ENCODE measurements around the gene C10orf90. TPM values are rescaled to one million over a fixed set of nuclear protein-coding genes. Genes with fewer than 3 reads are reported as not detected.

C10orf90 gene
- total RNA-seq, 4 donors from 2014 or later, result not detected

GRCh38 chr10:126705131-126705530 is 34.6 kb upstream of the C10orf90 start:
- no peak for DNase-seq
- Histone ChIP-seq H3K4me1 (no peaks in the 10 kb centered on the region), H3K9me3 (no peaks in the 10 kb centered on the region), H3K4me3 (no peak overlapping the region), H3K36me3 (no peaks in the 10 kb centered on the region), H3K27ac (no peak overlapping the region), H3K27me3 (no peaks in the 10 kb centered on the region)
- TF ChIP-seq, protein P1, sequence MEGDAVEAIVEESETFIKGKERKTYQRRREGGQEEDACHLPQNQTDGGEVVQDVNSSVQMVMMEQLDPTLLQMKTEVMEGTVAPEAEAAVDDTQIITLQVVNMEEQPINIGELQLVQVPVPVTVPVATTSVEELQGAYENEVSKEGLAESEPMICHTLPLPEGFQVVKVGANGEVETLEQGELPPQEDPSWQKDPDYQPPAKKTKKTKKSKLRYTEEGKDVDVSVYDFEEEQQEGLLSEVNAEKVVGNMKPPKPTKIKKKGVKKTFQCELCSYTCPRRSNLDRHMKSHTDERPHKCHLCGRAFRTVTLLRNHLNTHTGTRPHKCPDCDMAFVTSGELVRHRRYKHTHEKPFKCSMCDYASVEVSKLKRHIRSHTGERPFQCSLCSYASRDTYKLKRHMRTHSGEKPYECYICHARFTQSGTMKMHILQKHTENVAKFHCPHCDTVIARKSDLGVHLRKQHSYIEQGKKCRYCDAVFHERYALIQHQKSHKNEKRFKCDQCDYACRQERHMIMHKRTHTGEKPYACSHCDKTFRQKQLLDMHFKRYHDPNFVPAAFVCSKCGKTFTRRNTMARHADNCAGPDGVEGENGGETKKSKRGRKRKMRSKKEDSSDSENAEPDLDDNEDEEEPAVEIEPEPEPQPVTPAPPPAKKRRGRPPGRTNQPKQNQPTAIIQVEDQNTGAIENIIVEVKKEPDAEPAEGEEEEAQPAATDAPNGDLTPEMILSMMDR (IDR thresholded peaks at IDR 0.05), result no peak
- TF ChIP-seq POLR2A (IDR thresholded peaks at IDR 0.05), result no peak

- Histone ChIP-seq H3K36me3 (no peaks in the 10 kb centered on the region), H3K4me1 (no peaks in the 10 kb centered on the region), H3K27me3 (no peaks in the 10 kb centered on the region), H3K4me3 (no peak overlapping the region), H3K9me3 (no peaks in the 10 kb centered on the region), H3K27ac (no peak overlapping the region)
- no peak for DNase-seq
- TF ChIP-seq, protein P1 (IDR thresholded peaks at IDR 0.05), result no peak
- no peak for TF ChIP-seq POLR2A (IDR thresholded peaks at IDR 0.05)
These were observed 34.2 kb upstream of the C10orf90 start for GRCh38 chr10:126704649-126705048.

DNA sequence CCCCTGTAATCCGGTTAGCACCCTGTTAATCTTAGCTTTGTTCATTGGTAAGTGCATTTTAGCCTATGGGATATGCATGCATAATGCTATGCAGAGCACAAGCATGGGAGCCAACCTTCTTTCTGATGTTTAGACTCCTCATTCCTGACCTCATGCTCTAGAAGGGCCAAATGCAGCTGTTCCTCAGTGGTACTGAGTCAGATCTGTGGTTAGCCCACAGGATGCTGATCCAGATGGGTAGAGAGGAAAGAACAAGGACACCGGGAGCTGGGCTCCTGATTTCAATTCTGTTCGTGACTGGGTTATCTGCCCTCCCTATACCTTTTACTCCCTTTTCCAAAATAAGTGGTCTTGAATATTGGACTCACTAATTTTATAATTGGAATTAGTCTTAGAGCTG is 31.7 kb upstream of the C10orf90 start:
- Histone ChIP-seq H3K4me3 (no peak overlapping the region), H3K9me3 (no peaks in the 10 kb centered on the region), H3K27ac (no peak overlapping the region), H3K36me3 (no peaks in the 10 kb centered on the region), H3K4me1 (no peaks in the 10 kb centered on the region), H3K27me3 (no peaks in the 10 kb centered on the region)
- TF ChIP-seq, protein P1 (IDR thresholded peaks at IDR 0.05), result no peak
- TF ChIP-seq POLR2A (IDR thresholded peaks at IDR 0.05), result no peak
- no peak for DNase-seq

DNA sequence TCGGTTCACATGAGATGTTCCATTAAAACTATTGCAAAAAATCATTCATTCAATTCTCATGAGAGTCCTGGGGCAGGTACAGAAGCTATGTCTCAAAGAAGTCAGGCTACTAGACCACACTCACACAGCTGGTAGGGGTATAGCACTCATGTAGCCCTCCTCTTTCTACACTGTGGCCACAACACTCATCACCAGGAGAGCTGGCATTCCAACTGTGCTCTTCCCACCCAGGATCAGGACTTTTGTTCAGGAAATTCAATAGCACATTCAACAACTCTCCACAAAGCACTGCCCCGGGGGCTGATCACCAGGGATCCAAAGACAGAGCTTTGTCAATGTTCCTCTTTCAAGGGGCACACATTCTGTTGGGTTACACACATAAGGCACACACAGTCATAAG is 31.0 kb upstream of the C10orf90 start:
- no peak for TF ChIP-seq POLR2A (IDR thresholded peaks at IDR 0.05)
- DNase-seq, result no peak
- H3K27me3 ChIP-seq, result no peaks in the 10 kb centered on the region
- no peak overlapping the region for H3K4me3 ChIP-seq
- no peaks in the 10 kb centered on the region for H3K4me1 ChIP-seq
- no peaks in the 10 kb centered on the region for H3K36me3 ChIP-seq
- no peak overlapping the region for H3K27ac ChIP-seq
- no peaks in the 10 kb centered on the region for H3K9me3 ChIP-seq

DNA sequence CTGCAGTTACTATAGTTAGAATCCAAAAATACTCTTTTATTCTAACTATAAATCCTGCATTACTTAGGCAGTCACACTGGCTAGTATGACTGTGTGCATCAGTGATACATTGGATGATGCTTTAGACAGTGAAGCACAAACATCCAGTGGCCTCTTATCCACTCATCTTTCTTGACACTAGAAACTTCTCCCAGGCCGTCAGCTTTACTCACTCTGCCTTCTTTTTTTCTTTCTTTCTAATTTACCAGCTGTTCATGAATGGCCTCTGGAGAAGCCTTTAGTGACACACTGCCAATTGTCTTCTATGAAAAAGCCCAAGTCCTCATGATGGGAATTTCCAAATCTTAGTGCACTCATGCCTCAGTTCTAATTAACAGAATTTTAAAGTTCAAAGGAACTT is 26.2 kb upstream of the C10orf90 start:
- no peak for DNase-seq
- H3K27ac ChIP-seq, result no peak overlapping the region
- no peaks in the 10 kb centered on the region for H3K27me3 ChIP-seq
- H3K4me1 ChIP-seq, result no peaks in the 10 kb centered on the region
- no peaks in the 10 kb centered on the region for H3K36me3 ChIP-seq
- no peaks in the 10 kb centered on the region for H3K9me3 ChIP-seq
- TF ChIP-seq, protein P1 (IDR thresholded peaks at IDR 0.05), result no peak
- no peak for TF ChIP-seq POLR2A (IDR thresholded peaks at IDR 0.05)
- no peak overlapping the region for H3K4me3 ChIP-seq

DNA sequence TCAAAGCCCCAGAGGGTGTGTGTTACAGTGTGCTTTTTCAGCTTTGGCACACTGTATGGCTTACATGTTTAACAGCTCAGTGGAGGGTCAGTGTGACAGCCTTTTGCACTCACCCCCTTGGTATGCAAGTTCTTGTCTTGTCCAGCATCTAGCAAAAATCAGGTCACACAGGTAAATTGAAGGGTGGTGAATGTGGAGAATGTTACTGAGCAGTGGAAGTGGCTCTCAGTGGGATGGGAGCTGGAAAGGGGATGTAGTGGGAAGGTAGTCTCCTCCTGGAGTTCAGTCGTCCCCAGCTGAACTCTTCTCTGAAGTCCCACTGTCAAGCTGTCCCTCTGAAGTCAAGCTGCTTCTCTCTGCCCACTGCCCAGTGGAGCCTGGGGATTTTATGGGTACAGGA is 21.0 kb upstream of the C10orf90 start:
- no peaks in the 10 kb centered on the region for H3K9me3 ChIP-seq
- no peaks in the 10 kb centered on the region for H3K36me3 ChIP-seq
- H3K4me1 ChIP-seq, result no peaks in the 10 kb centered on the region
- no peak for DNase-seq
- H3K4me3 ChIP-seq, result no peak overlapping the region
- H3K27me3 ChIP-seq, result no peaks in the 10 kb centered on the region
- TF ChIP-seq, protein P1 (IDR thresholded peaks at IDR 0.05), result no peak
- TF ChIP-seq POLR2A (IDR thresholded peaks at IDR 0.05), result no peak
- no peak overlapping the region for H3K27ac ChIP-seq

Measured in Peyer's patch (tissue), 4 donors.